Omental fat pad (tissue), 4 donors: ENCODE results near the gene KRT80. TPM values are rescaled to one million over a fixed set of nuclear protein-coding genes. Genes with fewer than 3 reads are reported as not detected.

ENCODE experiments used
- ATAC-seq: fragments of 150-250 bp; one replicate; pipeline ENCODE4 v1.9.1; 2016; ENCODE audit warnings: mild to moderate bottlenecking, moderate library complexity; ENCODE audit not compliant: low FRiP score
- DNase-seq: peaks from one replicate; pipeline ENCODE4 v3.0.0-alpha.2; 2019; ENCODE audit warnings: low spot score
- total RNA-seq, 4 donors: library from RNA; depleted of rRNA; stranded (reverse); fragments of >200 nt; gene quantifications; one replicate each; pipeline ENCODE4 v1.1.0, GENCODE V29; 2016
- TF ChIP-seq, protein P1 (sequence below), 3 donors: fragments of 450-650 bp; IDR thresholded peaks; one replicate each; pipeline ENCODE4 v1.5.1; 2016 to 2017; ENCODE audit warnings: antibody characterized with exemption in 3 of 3, mild to moderate bottlenecking in 3 of 3, moderate library complexity in 2 of 3

KRT80 gene
- total RNA-seq, 4 donors from 2014 or later = 0.37 to 5.5 (median 0.75) TPM; not detected in 1

DNA sequence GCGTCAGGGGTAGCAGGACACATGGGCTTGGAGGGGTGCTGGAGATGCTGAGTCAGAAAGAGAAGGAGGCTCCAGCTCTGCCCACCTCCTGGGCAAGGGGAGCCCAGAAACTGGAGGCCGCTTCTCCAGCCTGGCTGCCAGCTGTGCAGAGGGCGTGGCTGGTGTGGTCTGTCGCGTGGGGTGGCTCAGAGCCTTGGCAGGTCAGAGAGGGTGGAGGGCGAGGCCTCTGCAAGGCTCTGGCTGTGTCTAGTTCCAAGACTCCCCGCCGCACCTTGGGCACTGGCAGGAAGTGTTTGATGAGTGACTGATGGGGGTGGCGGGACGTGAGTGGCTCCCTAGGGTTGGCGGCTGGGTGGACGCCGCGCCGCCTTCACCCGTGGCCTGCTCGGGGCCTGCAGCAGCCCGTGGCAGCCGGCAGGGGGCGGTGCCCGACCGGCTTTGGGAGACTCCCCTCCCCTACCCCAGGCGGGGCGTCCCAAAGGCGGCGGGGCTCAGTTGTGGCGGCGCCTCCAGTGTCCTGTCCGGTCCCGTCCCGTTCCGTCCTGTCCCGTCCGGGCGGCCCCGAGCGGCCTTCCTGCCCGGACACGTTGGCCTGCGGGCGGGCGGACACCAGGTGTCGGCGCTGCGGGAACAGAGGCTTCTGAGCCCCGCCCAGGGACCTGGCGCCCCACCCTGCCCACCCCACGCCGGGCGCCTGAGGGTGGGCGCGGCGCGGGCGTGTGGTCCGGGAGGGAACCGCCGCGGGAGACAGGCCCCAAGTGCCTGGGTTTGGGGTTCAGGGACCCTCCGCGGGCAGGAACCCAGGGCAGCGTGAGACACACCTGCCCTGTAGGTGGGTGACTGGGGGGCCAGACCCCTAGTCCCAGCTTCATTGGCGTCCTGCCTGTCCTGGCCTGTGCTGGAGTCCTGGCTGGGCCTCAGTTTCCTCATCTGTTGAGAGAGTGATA, 39.7 kb downstream of the KRT80 start:
- ATAC-seq (peak; percentile 58), DNase-seq (no peak)

DNA sequence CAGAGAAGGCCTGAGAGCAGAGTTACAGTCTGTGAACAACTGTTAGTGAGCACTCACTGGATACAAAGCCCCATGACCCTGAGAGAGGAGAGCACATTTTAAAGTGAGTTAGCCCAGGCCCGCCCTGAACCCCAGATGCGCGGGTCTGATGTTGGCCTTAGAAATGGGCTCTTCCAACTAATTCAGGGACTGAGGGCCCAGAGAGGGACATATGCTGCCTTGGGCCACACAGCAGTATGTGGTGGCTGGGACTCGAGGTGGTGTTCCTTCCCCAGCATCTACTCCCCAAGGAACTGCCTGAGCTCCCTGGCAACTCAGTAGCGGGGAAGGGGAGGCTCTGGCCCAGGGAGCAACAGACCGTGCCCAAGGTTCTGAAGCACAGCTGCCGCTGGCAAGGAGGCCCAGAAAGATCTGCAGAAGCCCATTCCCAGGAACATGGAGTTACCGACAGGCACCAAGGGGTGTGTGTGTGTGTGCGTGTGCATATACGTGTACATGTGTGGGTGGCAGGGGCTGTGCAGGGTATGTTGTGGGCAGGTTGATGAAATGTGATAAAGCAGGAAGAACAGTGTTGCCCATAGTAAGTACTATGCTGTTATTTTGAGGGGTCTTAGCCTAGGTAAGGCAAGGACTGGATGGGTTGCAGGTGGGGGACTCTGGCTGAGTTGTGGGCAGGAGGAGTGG, 40.5 kb downstream of the KRT80 start:
- ATAC-seq (no peak), DNase-seq (no peak)
- TF ChIP-seq, protein P1, sequence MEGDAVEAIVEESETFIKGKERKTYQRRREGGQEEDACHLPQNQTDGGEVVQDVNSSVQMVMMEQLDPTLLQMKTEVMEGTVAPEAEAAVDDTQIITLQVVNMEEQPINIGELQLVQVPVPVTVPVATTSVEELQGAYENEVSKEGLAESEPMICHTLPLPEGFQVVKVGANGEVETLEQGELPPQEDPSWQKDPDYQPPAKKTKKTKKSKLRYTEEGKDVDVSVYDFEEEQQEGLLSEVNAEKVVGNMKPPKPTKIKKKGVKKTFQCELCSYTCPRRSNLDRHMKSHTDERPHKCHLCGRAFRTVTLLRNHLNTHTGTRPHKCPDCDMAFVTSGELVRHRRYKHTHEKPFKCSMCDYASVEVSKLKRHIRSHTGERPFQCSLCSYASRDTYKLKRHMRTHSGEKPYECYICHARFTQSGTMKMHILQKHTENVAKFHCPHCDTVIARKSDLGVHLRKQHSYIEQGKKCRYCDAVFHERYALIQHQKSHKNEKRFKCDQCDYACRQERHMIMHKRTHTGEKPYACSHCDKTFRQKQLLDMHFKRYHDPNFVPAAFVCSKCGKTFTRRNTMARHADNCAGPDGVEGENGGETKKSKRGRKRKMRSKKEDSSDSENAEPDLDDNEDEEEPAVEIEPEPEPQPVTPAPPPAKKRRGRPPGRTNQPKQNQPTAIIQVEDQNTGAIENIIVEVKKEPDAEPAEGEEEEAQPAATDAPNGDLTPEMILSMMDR (IDR thresholded peaks at IDR 0.05) = no peak

More for the DNA sequence above, 39.7 kb downstream of the KRT80 start:
- TF ChIP-seq, protein P1 (IDR thresholded peaks at IDR 0.05) = peak in 2 of 3 donors; percentile 49 to 72

DNA sequence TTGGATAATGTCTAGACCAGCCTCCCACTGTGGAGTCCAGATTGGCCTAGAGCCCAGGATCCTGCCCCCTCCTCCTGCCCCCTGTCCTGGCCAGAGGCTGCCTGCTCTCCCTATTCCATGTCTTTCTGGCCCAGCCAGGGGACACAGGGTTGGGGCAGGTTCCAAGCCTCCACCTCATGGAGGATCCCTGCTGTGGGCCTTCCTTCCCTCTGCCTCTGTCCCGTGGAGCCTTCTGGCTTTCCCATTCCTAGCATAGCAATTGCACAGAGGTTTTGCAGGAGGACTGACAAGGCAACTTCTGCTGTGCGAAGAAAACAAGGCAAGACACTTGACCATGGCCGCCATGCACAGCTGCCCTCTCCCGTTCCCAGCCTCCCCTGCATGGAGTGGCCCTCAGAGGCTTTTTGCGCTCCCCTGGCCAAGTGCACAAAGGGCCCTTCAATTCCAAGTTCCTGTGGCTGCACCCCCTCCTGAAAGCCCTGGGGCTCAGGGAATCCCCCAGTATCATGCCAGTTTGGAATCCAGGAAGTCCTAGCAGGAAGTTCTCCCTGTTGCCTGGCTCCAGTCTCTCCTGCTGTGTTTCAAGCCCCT, 42.1 kb downstream of the KRT80 start:
- no peak for ATAC-seq
- no peak for DNase-seq
- TF ChIP-seq, protein P1 (IDR thresholded peaks at IDR 0.05) = no peak

DNA sequence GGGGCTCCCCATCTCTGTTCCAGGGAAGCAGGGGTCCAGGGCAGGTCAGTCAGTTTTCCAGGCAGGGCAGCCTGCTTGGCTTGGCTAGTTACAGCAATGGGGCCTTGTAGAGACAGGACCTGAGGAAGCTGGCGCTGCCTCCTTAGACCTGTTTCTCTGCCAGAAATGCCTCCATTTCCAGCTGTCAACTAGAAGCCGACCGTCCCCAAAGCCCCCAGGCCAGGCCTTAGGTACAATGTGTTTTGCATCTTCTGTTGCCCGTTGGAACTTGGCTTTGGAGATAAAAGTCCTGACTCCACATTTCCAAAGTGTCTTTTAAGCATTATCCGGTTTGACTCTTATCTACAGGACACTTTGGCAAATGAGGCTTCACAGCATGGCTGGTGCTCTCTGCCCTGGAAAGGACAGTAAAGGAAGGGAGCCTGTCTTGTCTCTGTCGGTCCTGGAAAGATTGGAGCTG, 42.6 kb downstream of the KRT80 start:
- TF ChIP-seq, protein P1 (IDR thresholded peaks at IDR 0.05) = no peak
- ATAC-seq = no peak
- DNase-seq = no peak

DNA sequence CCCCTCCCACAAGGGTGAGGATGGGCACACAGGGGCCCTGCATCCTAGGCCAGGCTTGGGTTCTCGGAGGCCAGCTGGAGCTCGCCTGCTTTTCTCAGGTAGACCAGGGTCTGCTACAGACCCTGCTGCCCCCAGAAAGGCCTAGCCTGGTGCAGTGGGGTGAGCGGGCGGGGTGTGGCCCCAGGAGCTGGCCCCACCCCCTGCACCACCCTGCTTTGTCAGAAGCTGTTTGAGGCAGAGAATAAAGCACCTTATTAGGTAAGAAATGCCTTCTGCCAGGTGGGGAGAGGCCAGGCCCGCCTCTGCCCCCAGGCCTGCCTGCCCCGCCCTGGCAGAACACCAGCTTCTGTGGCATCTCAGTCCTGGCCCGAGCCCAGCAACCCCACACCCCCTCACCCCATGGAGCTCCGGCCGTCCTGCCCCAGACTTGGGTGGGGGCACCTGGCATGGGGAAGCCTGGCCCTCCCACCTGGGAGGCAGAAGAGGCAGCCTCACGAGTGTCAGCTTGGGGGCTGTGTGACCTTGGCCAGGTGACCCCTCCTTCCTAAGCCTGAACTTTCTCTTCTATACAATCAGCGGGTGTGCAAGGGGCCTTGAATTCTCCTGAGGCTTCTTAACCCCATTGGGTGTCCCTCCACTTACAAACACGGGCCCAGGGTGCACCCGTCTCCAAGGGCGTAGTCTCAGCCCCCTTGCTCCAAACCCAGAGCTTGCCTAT, 43.2 kb downstream of the KRT80 start:
- ATAC-seq = no peak
- DNase-seq = no peak
- TF ChIP-seq, protein P1 (IDR thresholded peaks at IDR 0.05) = no peak

DNA sequence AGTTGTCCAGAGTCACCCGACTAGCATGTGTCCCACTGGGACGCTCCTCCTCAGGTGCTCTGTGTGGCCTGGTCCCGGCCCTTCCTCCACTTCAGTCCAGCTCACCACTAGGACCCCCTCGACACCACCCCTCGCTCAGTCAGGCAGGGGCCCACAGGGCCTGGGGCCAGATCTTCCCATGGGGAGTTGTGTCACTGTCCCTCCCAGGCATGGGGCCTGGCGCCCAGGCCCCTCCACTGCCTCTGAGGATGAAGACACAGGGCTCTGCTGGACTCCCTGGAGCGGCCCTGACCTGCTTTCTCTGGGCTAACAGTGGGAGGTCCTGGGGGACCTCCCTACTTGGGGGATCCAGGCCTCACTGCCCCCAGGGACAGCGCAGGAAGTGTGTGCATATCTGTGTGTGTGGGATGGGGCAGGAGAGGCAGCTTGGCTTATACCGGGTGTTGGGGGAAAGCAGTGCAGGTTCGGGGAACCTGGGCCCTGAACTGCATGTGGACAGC, 43.8 kb downstream of the KRT80 start:
- no peak for ATAC-seq
- no peak for DNase-seq
- TF ChIP-seq, protein P1 (IDR thresholded peaks at IDR 0.05) = no peak
